ENCODE data around the gene LPAR2.
"Not testable (repeated sequence)": the region's sequence is repeated elsewhere in the genome, so short reads cannot be mapped to it uniquely, and the experiment has no call there.

The LPAR2 gene

DNA sequence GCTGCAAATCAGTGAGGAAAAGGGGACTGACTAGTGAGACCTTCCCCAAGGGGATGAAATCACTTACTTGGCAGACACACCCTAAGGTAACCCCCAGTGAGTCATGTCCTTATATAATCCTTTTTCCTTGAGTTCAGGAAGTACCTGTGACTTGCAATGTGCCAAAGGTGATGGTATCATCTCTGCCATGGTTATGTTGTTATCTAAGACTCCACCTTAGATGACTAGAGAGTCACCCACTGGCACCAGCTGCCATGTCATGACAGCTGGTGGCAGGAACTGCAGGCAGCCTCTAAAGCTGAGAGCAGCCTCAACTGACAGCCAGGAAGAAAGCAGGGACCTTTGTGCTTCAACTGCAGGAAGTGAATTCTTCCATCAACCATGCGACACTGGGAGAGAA is 22.0 kb downstream of the LPAR2 start:
- Histone ChIP-seq H3K9me3 (ENCODE audit: control insufficient read depth in 1 of 2, low read length in 2 of 2) (no peaks in the 10 kb centered on the region), H3K27me3 (ENCODE audit: low read depth, low read length) (no peaks in the 10 kb centered on the region), H3K4me1 (ENCODE audit: control insufficient read depth in 1 of 2, insufficient read depth in 2 of 2, low read length in 2 of 2) (no peaks in the 10 kb centered on the region), H3K27ac (ENCODE audit: low read length) (peak overlapping the region; percentile 39), H3K36me3 (ENCODE audit: control insufficient read depth in 1 of 2, insufficient read depth in 2 of 2, low read length in 2 of 2) (no peaks in the 10 kb centered on the region), H3K4me3 (ENCODE audit: low read depth in 1 of 2, low read length in 2 of 2) (no peak overlapping the region)

DNA sequence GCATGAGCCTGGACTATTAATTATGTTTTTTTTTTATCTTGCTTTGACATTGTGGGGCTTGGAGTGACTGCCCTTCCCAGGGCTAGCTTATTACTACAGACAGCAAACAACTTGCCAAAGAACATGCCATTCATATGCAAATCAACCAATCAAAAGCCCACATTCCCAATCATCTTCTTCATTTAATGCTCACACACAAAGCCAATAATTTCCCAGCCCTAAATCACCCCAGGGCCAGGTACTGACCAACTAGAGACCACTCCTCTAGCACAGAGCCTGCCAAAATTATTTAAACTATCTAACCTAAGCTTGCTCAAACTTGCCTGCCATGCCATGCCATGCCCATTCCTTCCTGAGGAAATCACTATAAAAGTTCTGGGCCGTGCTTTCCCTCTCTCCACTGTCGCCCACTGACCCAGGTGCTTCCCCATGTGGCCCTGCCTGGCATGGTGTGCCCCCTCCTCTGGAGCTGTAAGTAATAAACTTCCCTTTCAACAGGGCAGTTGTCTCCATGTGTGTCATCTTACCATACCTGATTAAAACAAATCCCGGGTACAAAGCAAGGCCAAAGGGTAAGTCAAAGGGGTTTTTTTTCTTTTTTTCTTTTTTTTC is 25.2 kb downstream of the LPAR2 start:
- H3K27ac ChIP-seq (ENCODE audit: low read length), result no peak overlapping the region
- no peaks in the 10 kb centered on the region for H3K9me3 ChIP-seq (ENCODE audit: control insufficient read depth in 1 of 2, low read length in 2 of 2)
- H3K36me3 ChIP-seq (ENCODE audit: control insufficient read depth in 1 of 2, insufficient read depth in 2 of 2, low read length in 2 of 2), result no peaks in the 10 kb centered on the region
- no peaks in the 10 kb centered on the region for H3K27me3 ChIP-seq (ENCODE audit: low read depth, low read length)
- H3K4me3 ChIP-seq (ENCODE audit: low read depth in 1 of 2, low read length in 2 of 2), result no peak overlapping the region
- H3K4me1 ChIP-seq (ENCODE audit: control insufficient read depth in 1 of 2, insufficient read depth in 2 of 2, low read length in 2 of 2), result no peaks in the 10 kb centered on the region

DNA sequence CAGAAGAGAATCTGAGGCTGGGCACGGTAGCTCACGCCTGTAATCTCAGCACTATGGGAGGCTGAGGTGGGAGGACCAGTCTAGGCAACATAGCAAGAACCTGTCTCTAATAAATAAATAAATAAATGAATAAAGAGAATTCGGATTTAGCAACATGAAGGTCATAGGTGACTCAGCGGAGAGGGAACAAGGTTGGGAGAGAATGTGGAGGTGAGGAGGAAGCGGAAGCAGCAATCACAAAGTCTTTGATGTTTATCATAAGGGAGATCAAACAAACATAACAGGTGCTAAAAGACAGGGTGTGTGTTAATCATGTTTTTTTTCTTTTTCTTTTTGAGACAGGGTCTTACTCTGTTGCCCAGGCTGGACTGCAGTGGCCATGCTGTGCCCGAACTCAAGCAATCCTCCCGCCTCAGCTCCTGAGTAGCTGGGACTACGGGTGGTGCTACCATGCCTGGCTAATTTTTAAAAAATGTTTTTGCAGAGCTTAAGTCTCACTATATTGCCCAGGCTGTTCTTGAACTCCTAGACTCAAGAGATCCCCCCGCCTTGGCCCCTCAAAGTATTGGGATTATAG is 25.8 kb downstream of the LPAR2 start:
- H3K4me1 ChIP-seq (ENCODE audit: control insufficient read depth in 1 of 2, insufficient read depth in 2 of 2, low read length in 2 of 2), result no peaks in the 10 kb centered on the region
- H3K27ac ChIP-seq (ENCODE audit: low read length), result no peak overlapping the region
- no peaks in the 10 kb centered on the region for H3K27me3 ChIP-seq (ENCODE audit: low read depth, low read length)
- no peaks in the 10 kb centered on the region for H3K36me3 ChIP-seq (ENCODE audit: control insufficient read depth in 1 of 2, insufficient read depth in 2 of 2, low read length in 2 of 2)
- no peaks in the 10 kb centered on the region for H3K9me3 ChIP-seq (ENCODE audit: control insufficient read depth in 1 of 2, low read length in 2 of 2)
- H3K4me3 ChIP-seq (ENCODE audit: low read depth in 1 of 2, low read length in 2 of 2), result no peak overlapping the region

DNA sequence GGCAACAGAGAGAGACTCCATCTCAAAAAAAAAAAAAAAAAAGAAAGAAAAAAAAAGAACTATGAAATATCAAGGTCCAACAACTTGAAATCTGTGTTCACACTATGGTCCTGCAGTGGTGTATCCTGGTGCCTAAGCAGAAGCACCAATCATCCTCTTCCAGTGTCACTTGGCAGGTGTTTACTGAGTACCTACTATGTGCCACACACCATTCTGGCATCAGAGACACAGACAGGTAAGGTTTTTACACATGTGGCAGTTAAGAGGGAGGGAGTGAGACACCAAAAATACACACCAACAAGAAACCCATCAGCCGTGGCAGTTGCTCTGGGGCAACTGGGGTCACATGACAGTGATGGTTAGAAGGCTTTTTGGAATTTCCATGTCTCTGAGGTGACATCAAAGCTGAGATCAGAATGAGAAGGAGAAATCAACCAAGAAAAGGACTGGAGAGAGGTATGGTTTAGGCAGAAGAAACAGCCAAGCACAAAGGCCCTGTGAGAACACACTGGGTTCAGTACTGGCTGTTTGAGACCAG is 27.2 kb downstream of the LPAR2 start:
- no peaks in the 10 kb centered on the region for H3K4me1 ChIP-seq (ENCODE audit: control insufficient read depth in 1 of 2, insufficient read depth in 2 of 2, low read length in 2 of 2)
- H3K36me3 ChIP-seq (ENCODE audit: control insufficient read depth in 1 of 2, insufficient read depth in 2 of 2, low read length in 2 of 2), result no peaks in the 10 kb centered on the region
- H3K4me3 ChIP-seq (ENCODE audit: low read depth in 1 of 2, low read length in 2 of 2), result no peak overlapping the region
- H3K27me3 ChIP-seq (ENCODE audit: low read depth, low read length), result no peaks in the 10 kb centered on the region
- no peaks in the 10 kb centered on the region for H3K9me3 ChIP-seq (ENCODE audit: control insufficient read depth in 1 of 2, low read length in 2 of 2)
- no peak overlapping the region for H3K27ac ChIP-seq (ENCODE audit: low read length)

DNA sequence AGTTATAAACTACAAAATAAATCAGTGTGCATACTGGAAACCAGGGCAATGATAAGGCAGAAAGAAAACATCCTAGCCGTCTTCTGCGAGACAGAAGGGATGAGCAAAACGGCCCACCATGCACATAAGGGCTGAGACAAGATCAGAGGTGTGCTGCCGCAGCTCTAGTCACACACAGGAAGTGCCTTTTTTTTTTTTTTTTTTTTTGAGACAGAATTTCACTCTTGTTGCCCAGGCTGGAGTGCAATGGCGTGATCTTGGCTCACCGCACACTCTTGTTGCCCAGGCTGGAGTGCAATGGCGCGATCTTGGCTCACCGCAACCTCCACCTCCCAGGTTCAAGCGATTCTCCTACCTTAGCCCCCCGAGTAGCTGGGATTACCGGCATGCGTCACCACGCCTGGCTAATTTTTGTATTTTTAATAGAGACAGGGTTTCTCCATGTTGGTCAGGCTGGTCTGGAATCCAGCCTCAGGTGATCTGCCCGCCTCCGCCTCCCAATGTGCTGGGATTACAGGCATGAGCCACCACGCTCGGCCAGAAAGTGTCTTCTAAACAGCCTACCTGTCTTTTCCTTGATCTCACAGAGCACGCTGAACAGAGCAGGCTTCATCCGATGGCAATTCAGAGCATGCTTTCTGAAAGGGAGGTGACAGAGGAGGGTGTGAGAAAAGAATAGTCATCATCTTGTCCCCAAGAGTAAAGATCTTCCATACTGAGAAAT is 29.1 kb downstream of the LPAR2 start:
- H3K4me1 ChIP-seq (ENCODE audit: control insufficient read depth in 1 of 2, insufficient read depth in 2 of 2, low read length in 2 of 2); H3K9me3 ChIP-seq (ENCODE audit: control insufficient read depth in 1 of 2, low read length in 2 of 2); H3K36me3 ChIP-seq (ENCODE audit: control insufficient read depth in 1 of 2, insufficient read depth in 2 of 2, low read length in 2 of 2); H3K27me3 ChIP-seq (ENCODE audit: low read depth, low read length); H3K27ac ChIP-seq (ENCODE audit: low read length); H3K4me3 ChIP-seq (ENCODE audit: low read depth in 1 of 2, low read length in 2 of 2): not testable (repeated sequence)

DNA sequence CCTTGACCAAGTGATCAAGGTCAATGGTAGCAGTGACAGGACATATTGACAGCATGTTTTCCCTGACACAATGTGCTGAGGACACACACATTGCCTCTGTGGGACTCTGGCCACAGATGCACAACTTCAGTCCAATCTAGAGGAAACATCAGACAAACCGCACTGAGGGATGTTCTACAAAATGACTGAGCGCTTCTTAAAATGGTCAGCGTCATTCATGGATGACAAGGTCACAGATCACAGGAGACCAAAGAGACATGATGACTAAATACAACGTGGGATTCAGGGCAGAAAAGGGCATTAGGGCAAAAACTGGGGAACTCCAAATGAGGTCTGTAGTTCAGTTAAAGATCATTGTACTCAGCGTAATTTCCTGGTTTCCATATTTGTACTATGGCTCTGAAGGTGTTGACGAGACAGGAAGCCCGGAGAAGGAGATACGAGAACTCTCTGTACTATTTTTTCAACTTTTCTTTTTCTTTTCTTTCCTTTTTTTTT is 30.2 kb downstream of the LPAR2 start:
- Histone ChIP-seq H3K36me3 (ENCODE audit: control insufficient read depth in 1 of 2, insufficient read depth in 2 of 2, low read length in 2 of 2) (no peaks in the 10 kb centered on the region), H3K27me3 (ENCODE audit: low read depth, low read length) (no peaks in the 10 kb centered on the region), H3K4me3 (ENCODE audit: low read depth in 1 of 2, low read length in 2 of 2) (no peak overlapping the region), H3K4me1 (ENCODE audit: control insufficient read depth in 1 of 2, insufficient read depth in 2 of 2, low read length in 2 of 2) (no peaks in the 10 kb centered on the region), H3K27ac (ENCODE audit: low read length) (no peak overlapping the region), H3K9me3 (ENCODE audit: control insufficient read depth in 1 of 2, low read length in 2 of 2) (no peaks in the 10 kb centered on the region)

DNA sequence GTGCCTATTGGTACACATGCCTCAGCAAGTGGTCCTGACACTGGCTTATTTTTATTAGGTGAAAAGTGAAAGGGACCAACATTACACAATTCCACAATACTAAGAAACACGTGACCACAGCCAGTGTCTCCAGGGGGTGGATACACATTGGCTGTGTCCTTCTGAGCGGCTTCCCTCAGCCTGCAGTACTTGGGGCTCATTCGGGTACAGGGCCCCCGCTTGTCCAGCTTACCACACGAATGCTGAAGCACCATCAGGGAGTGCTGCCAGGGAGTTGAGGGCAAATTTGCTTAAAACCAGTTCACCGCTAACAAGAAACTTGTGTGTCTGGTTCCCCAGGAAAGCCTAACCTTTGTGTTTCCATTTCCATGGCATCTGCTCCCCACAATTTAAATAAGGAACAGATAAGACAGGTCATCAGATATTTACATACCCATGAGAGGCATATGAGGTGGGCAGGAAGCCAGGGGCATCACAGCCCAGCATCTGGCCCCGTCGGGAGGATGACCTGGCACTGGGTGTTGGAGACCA is 32.8 kb downstream of the LPAR2 start:
- no peak overlapping the region for H3K4me3 ChIP-seq (ENCODE audit: low read depth in 1 of 2, low read length in 2 of 2)
- no peak overlapping the region for H3K27ac ChIP-seq (ENCODE audit: low read length)
- H3K36me3 ChIP-seq (ENCODE audit: control insufficient read depth in 1 of 2, insufficient read depth in 2 of 2, low read length in 2 of 2), result no peaks in the 10 kb centered on the region
- peaks cover 4 to 11% of the 10 kb centered on the region in 2 donors for H3K4me1 ChIP-seq (ENCODE audit: control insufficient read depth in 1 of 2, insufficient read depth in 2 of 2, low read length in 2 of 2)
- no peaks in the 10 kb centered on the region for H3K9me3 ChIP-seq (ENCODE audit: control insufficient read depth in 1 of 2, low read length in 2 of 2)
- H3K27me3 ChIP-seq (ENCODE audit: low read depth, low read length), result no peaks in the 10 kb centered on the region

DNA sequence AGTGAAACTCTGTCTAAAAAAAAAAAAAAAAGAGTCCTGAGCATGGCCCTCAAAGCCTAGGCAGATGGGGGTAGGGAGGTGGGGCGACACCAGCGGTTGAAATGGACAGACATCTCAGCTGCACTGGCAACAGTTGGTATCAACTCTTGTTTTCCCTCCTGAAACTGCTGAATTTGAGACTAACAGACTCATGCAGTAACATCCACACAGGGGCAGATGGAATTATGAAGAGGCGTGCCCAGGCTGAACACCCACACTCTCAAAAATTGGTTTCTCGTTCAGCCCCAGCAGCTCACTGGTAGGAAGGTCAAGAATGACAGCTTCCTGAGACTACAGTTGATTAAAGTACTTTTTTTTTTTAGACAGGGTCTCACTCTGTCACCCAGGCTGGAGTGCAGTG is 33.6 kb downstream of the LPAR2 start:
- H3K4me1 ChIP-seq (ENCODE audit: control insufficient read depth in 1 of 2, insufficient read depth in 2 of 2, low read length in 2 of 2), result peaks cover 4 to 11% of the 10 kb centered on the region in 2 donors
- H3K4me3 ChIP-seq (ENCODE audit: low read depth in 1 of 2, low read length in 2 of 2), result no peak overlapping the region
- no peaks in the 10 kb centered on the region for H3K9me3 ChIP-seq (ENCODE audit: control insufficient read depth in 1 of 2, low read length in 2 of 2)
- no peak overlapping the region for H3K27ac ChIP-seq (ENCODE audit: low read length)
- no peaks in the 10 kb centered on the region for H3K36me3 ChIP-seq (ENCODE audit: control insufficient read depth in 1 of 2, insufficient read depth in 2 of 2, low read length in 2 of 2)
- no peaks in the 10 kb centered on the region for H3K27me3 ChIP-seq (ENCODE audit: low read depth, low read length)

DNA sequence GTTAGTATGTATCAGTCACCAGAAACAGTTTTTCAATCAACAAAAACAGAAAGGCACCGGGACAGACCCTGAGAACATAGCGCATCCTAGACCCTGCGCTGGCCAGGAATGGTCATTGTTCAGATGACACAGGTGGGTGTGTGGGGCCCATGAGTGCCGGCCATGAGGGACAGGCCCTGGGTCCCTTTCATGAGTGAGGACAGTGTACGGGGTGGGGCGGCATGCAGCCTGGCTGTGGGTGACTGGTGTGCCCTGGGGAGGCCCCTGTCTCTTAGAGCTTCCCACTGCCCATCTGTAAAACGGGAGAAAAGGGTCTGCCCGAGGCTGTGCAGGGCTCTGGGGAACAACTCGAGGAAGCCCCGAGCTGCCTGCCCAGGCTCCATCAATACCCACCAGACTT is 35.3 kb downstream of the LPAR2 start:
- Histone ChIP-seq H3K27me3 (ENCODE audit: low read depth, low read length) (no peaks in the 10 kb centered on the region), H3K36me3 (ENCODE audit: control insufficient read depth in 1 of 2, insufficient read depth in 2 of 2, low read length in 2 of 2) (no peaks in the 10 kb centered on the region), H3K27ac (ENCODE audit: low read length) (no peak overlapping the region), H3K9me3 (ENCODE audit: control insufficient read depth in 1 of 2, low read length in 2 of 2) (no peaks in the 10 kb centered on the region), H3K4me3 (ENCODE audit: low read depth in 1 of 2, low read length in 2 of 2) (no peak overlapping the region), H3K4me1 (ENCODE audit: control insufficient read depth in 1 of 2, insufficient read depth in 2 of 2, low read length in 2 of 2) (peaks cover 4 to 11% of the 10 kb centered on the region in 2 donors)

DNA sequence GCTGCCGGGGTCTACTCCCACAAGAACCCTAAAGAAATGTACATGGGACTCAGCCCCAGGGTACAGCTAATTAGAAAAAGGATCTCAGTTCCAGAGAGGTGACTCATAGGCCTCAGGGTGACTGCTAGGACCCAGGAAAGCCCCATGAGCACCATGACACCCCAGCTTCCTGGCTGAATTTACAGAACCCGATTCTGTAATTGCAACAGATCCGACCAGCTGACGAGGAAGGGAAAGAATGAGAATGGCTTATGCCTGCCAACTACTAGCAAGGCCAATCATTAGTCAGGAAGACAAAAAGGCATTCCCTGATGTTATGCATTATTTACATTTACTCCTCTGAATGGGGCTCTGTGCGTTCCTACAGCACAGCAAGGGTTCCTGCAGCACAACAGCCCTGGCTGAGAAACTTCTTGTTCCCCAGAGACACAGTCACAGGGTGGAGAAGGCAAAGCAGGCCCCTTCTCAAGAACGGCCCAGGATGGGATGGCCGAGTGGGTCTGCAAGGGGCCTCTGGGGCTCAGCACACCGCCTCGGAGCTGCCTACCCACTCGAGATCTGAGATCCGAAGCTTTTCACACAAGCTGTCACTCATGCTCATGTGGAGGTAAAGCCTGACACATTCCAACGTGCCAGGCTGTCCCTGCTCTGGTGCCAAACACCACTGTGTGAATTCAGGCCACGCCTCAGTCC is 36.7 kb downstream of the LPAR2 start:
- Histone ChIP-seq H3K4me1 (ENCODE audit: control insufficient read depth in 1 of 2, insufficient read depth in 2 of 2, low read length in 2 of 2) (peaks cover 4 to 11% of the 10 kb centered on the region in 2 donors), H3K27me3 (ENCODE audit: low read depth, low read length) (no peaks in the 10 kb centered on the region), H3K27ac (ENCODE audit: low read length) (peak overlapping the region; percentile 61), H3K4me3 (ENCODE audit: low read depth in 1 of 2, low read length in 2 of 2) (peak overlapping the region in 1 of 2 donors; percentile 17), H3K9me3 (ENCODE audit: control insufficient read depth in 1 of 2, low read length in 2 of 2) (no peaks in the 10 kb centered on the region), H3K36me3 (ENCODE audit: control insufficient read depth in 1 of 2, insufficient read depth in 2 of 2, low read length in 2 of 2) (no peaks in the 10 kb centered on the region)

DNA sequence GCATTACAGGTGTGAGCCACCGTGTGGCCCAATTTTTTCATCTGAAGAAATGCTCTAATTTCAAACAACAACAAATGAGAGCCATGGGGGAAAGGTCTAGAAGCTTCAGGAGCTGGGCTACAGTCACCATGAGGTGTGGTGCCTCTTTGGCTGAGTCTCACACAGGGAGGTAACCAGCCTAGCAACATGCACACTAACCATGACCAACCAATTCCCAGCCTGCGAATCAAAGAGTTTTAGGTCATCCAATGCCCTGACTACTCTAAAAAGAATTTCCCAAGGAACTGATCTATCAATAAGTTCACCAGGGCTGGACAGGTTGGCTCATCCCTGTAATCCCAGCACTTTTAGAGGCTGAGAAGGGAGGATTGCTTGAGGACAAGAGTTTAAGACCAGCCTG is 39.5 kb downstream of the LPAR2 start:
- Histone ChIP-seq H3K36me3 (ENCODE audit: control insufficient read depth in 1 of 2, insufficient read depth in 2 of 2, low read length in 2 of 2) (no peaks in the 10 kb centered on the region), H3K27me3 (ENCODE audit: low read depth, low read length) (no peaks in the 10 kb centered on the region), H3K9me3 (ENCODE audit: control insufficient read depth in 1 of 2, low read length in 2 of 2) (no peaks in the 10 kb centered on the region), H3K4me1 (ENCODE audit: control insufficient read depth in 1 of 2, insufficient read depth in 2 of 2, low read length in 2 of 2) (peaks cover 4 to 11% of the 10 kb centered on the region in 2 donors), H3K27ac (ENCODE audit: low read length) (no peak overlapping the region), H3K4me3 (ENCODE audit: low read depth in 1 of 2, low read length in 2 of 2) (no peak overlapping the region)

Measured in muscle layer of duodenum (tissue), 2 donors.